ENCODE data around the gene NUP37.

NUP37 gene

GRCh38 chr12:102033991-102034745 lies 85.7 kb downstream of the NUP37 start:
- H3K27ac ChIP-seq = no peak overlapping the region
- TF ChIP-seq CTCF (conservative IDR thresholded peaks at IDR 0.05) (no peak), ZFX (IDR thresholded peaks at IDR 0.05) (no peak)

DNA sequence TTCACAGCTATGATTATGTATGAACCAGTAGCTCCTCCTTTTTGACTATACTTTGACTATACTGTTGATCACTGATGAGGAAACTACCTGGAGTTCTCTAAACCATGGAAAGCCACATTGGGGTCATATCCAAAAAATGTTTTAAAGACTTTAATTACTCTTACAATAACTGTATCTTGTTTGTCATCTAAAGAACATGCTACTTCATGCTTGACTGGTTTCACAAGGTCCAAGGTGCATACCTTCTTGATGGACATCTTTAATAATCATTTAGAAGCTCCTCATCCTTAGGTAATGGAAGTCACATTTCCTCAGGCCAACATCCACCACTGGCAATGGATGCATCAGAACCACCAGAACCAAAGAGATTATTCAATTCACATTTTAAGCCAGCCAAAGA lies 88.1 kb downstream of the NUP37 start:
- no peak for TF ChIP-seq ZFX (IDR thresholded peaks at IDR 0.05)
- TF ChIP-seq CTCF (conservative IDR thresholded peaks at IDR 0.05) = no peak
- no peak overlapping the region for H3K27ac ChIP-seq

DNA sequence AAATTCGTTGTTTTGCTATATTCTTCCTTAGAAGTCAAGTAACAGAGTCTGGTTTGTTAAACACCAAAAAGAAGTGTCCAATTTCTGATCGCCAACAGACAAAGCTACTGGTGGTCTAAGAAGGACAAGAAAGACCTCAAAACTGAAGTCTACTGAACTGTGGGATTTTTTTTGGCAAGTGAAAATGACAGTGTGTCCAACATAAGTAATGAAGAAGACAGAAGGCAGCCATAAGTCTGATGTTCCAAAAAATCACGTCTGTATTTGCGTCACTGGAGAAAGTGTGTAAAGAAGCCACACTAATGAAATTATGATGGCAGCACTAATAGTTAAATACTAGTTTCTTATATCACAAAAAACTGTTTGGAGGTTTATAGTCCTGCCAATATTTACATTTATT lies 90.8 kb downstream of the NUP37 start:
- no peak overlapping the region for H3K27ac ChIP-seq
- no peak for TF ChIP-seq CTCF (conservative IDR thresholded peaks at IDR 0.05)
- no peak for TF ChIP-seq ZFX (IDR thresholded peaks at IDR 0.05)

DNA sequence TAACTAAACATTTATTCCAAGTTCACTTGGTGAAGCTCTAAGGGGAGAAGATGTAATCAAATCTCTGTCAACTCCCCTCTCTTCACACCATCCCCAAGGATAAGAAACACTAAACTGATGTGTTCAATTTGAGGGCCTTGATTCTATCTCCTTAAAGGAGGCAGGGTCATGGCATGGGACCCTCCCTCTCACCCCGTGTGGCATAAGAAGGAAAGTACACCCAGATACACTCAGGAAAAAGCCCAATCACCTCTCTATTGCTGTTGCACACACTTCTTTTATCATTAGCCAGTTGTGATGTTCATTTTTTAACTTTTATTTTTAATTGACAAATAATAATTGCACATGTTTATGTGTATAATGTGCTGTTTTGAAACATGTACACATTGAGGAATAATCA lies 93.2 kb downstream of the NUP37 start:
- H3K27ac ChIP-seq = no peak overlapping the region
- no peak for TF ChIP-seq ZFX (IDR thresholded peaks at IDR 0.05)
- no peak for TF ChIP-seq CTCF (conservative IDR thresholded peaks at IDR 0.05)

GRCh38 chr12:102024765-102025164 lies 95.1 kb downstream of the NUP37 start:
- H3K27ac ChIP-seq = no peak overlapping the region
- TF ChIP-seq ZFX (IDR thresholded peaks at IDR 0.05) = no peak
- TF ChIP-seq CTCF (conservative IDR thresholded peaks at IDR 0.05) = no peak

DNA sequence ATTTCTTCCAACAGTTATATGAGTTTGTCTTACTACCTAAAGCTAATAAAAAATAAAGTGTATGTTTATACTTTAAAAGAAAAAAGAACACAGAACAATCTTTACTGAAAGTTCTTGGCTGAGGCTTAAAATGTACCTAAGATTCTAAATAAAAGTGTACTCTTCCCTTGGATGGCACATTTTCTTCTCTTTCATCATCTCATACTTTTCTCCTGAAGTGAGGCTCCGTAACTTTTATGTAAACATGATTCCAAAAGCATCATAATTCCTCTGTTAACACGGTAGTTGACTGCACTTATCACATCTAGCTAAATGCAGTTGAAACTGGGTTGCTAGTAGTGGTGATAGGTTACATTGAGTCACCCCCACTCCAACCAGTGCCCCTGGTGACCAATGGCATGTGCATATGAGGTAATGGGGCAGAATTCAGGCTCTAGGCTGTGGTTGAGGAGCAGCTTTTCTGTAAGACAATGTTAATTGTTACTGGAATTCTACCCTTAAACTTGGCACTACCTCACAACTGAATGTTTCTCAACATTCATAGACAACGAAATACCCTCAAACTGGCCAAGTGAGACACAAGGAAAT lies 96.5 kb downstream of the NUP37 start:
- H3K27ac ChIP-seq = peak overlapping the region; percentile 58; the same call in 1 of the 2 replicates
- no peak for TF ChIP-seq ZFX (IDR thresholded peaks at IDR 0.05)
- no peak for TF ChIP-seq CTCF (conservative IDR thresholded peaks at IDR 0.05)

Data from C4-2B (cell line).